Stomach (tissue), 9 donors: ENCODE data around the gene TMEM131. TPM values are rescaled to one million over a fixed set of nuclear protein-coding genes. Genes with fewer than 3 reads are reported as not detected.
A peak's percentile ranks its signal among the peaks of the same experiment; 100 is the strongest.

Source experiments
- DNase-seq, 2 donors: peaks; one replicate each; pipeline versions ENCODE4 v3.0.0 to v3.0.0-alpha.2; 2013 to 2019
- H3K27ac ChIP-seq, 5 donors: fragments of 200-600 bp in 4 of 5; sonication (generic) in 4 of 5; one replicate each; pipeline ENCODE4 v1.5.1; 2013 to 2019; ENCODE audit warnings: mild to moderate bottlenecking in 1 of 5, moderate library complexity in 1 of 5
- H3K27me3 ChIP-seq, 3 donors: fragments of 200-600 bp; sonication (generic); one replicate each; pipeline ENCODE4 v1.5.1; 2017 to 2019; ENCODE audit warnings: mixed run types in 1 of 3
- H3K36me3 ChIP-seq, 4 donors: fragments of 200-600 bp; sonication (generic); 1 replicate in 3 of 4; 2 replicates in 1 of 4; pipeline ENCODE4 v1.5.1; 2016 to 2019
- H3K4me1 ChIP-seq, 4 donors: fragments of 200-600 bp; sonication (generic); one replicate each; pipeline ENCODE4 v1.5.1; 2016 to 2019
- H3K4me3 ChIP-seq, 4 donors: fragments of 200-600 bp; sonication (generic) in 3 of 4; one replicate each; pipeline ENCODE4 v1.5.1; 2016 to 2019; ENCODE audit warnings: mild to moderate bottlenecking in 1 of 4
- H3K9me3 ChIP-seq, 4 donors: fragments of 200-600 bp; sonication (generic); one replicate each; pipeline ENCODE4 v1.5.1; 2016 to 2019
- CTCF ChIP-seq, 7 experiments: fragments of 450-650 bp in 4 of 7; fragments of 200-600 bp in 3 of 7; sonication (generic) in 3 of 7; IDR thresholded peaks; one replicate each; pipeline ENCODE4 v1.5.1; 2016 to 2019; ENCODE audit warnings: antibody characterized with exemption in 7 of 7, control low read depth in 2 of 7, mild to moderate bottlenecking in 1 of 7
- EP300 ChIP-seq: sonication (generic); formaldehyde crosslinking; IDR thresholded peaks from one replicate; pipeline ENCODE4 v1.6.1; 2017; ENCODE audit warnings: antibody characterized with exemption
- POLR2A ChIP-seq, 4 donors: fragments of 450-650 bp; IDR thresholded peaks; one replicate each; pipeline ENCODE4 v1.6.1; 2016; ENCODE audit warnings: antibody characterized with exemption in 4 of 4, control low read depth in 2 of 4, mild to moderate bottlenecking in 1 of 4, moderate library complexity in 1 of 4
- POLR2AphosphoS5 ChIP-seq, 3 donors: sonication (generic); formaldehyde crosslinking; IDR thresholded peaks; one replicate each; pipeline ENCODE4 v1.6.1; 2016; ENCODE audit warnings: antibody characterized with exemption in 3 of 3
- WGBS, 5 donors: extraction: QIAGEN DNeasy Blood & Tissue Kit in 3 of 5; methylation state at CpG; one replicate each; pipeline versions ENCODE4 v1.1.5 to v1.1.7; 2013 to 2018; 5-methylcytosine and 5-hydroxymethylcytosine counted together
- intact Hi-C: fragments of 100-400 bp; cut with DNase I; formaldehyde crosslinking; loops from one replicate; pipeline ENCODE4 v1.15.1; 2023; ENCODE audit warnings: low total_unique reads
- polyA plus RNA-seq, 3 donors: library from polyadenylated mRNA; stranded (reverse); fragments of 200-250 nt; gene quantifications; one replicate each; pipeline ENCODE4 v1.2.3, GENCODE V29; 2013
- total RNA-seq, 5 donors: library from RNA; depleted of rRNA; stranded (reverse); fragments of >200 nt; gene quantifications; one replicate each; pipeline versions ENCODE4 v1.1.0 to v1.2.3, GENCODE V29; 2014 to 2016
- donor health status: healthy with polysubstance abuse.
- donor health status: Bipolar disorder and iron deficiency.
- donor health status: healthy.

Gene TMEM131
- total and polyA plus RNA-seq, 8 donors = 4.4 to 119 (median 43.1) TPM

- no peaks in the 10 kb centered on the region for H3K9me3 ChIP-seq
- peaks cover 47 to 91% (median 87%) of the 10 kb centered on the region in 4 donors for H3K36me3 ChIP-seq
- no peaks in the 10 kb centered on the region for H3K27me3 ChIP-seq
- TF ChIP-seq POLR2AphosphoS5 (IDR thresholded peaks at IDR 0.05) = no peak
- no peak for TF ChIP-seq POLR2A (IDR thresholded peaks at IDR 0.05)
- no peak for TF ChIP-seq CTCF (IDR thresholded peaks at IDR 0.05)
- TF ChIP-seq EP300 = no peak
- no peak overlapping the region for H3K27ac ChIP-seq
- H3K4me1 ChIP-seq = peaks cover 20 to 57% (median 36%) of the 10 kb centered on the region in 4 donors
- H3K4me3 ChIP-seq = no peak overlapping the region
- WGBS, 5 donors = 88 to 93% (median 91%) methylated on average over 20 of the region's 20 CpGs
- intact Hi-C loops = no loop called here
- no peak for DNase-seq
Observed at GRCh38 chr2:97763176-97763845, 232.4 kb downstream of the TMEM131 start.

DNA sequence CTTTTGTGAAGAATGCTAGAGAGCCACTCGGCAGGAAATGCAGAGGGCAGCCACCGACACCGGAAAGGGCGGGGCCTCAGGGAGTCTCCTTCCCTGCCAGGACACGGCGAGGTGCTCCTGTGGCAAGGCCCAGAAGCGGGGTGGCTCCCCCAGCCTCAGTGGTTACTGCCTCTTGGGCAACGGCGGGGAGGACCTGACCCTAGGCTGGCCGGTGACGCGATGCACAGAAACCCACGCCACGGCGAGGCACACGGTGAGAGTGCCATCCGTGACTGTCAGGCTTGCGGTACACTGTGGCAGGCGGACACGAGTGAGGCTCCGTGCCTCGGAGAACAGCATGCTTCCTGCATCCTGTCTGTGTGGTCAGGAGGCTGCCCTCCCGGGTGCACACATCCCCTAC, 234.6 kb downstream of the TMEM131 start:
- intact Hi-C loops = no loop called here
- Histone ChIP-seq H3K27ac (peak overlapping the region; percentile 79 to 82 (median 79)), H3K36me3 (peaks cover 60 to 100% (median 99%) of the 10 kb centered on the region in 4 donors), H3K4me3 (no peak overlapping the region), H3K27me3 (no peaks in the 10 kb centered on the region), H3K9me3 (no peaks in the 10 kb centered on the region), H3K4me1 (peaks cover 20 to 42% (median 31%) of the 10 kb centered on the region in 4 donors)
- 55 to 76% (median 63%) methylated on average over 3 to 23 of the region's 23 CpGs for WGBS, 5 donors
- TF ChIP-seq EP300 (no peak), CTCF (IDR thresholded peaks at IDR 0.05) (no peak), POLR2AphosphoS5 (IDR thresholded peaks at IDR 0.05) (no peak), POLR2A (IDR thresholded peaks at IDR 0.05) (no peak)
- DNase-seq = peak; percentile 32 to 45

DNA sequence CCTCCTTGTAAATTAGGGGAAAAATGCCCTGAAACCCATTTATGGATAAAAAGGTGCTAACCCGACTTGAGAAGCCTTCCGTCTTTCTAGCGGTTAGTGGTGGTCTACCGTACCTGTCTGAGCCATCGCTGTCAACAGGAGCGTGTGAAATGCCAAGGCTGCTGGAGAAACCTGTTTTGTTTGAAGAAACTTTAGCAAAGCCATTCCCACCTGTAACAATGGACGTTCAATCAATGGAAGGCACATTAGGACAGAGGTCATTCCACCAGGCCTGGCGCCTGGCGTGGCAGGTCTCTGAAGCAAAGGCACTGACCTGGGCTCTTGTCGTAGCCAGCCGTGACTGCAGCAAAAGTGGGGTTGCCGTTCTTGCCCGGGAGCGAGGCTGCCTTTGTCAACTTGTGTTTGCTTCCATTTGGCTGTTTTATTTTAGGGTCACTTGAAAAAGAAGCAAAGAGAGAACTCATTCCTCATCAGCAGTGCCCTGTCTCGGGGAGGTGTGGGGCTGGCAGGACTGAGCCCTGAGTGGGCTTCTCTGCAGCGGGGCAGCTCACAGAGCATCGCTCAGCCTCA, 235.2 kb downstream of the TMEM131 start:
- WGBS, 5 donors = 35 to 65% (median 61%) methylated on average over 17 of the region's 17 CpGs
- Histone ChIP-seq H3K4me3 (no peak overlapping the region), H3K9me3 (no peaks in the 10 kb centered on the region), H3K27me3 (no peaks in the 10 kb centered on the region), H3K36me3 (peaks cover 57 to 100% (median 99%) of the 10 kb centered on the region in 4 donors), H3K27ac (peak overlapping the region; percentile 79 to 82 (median 79)), H3K4me1 (peaks cover 20 to 36% (median 31%) of the 10 kb centered on the region in 4 donors)
- DNase-seq = peak; percentile 42 to 62
- TF ChIP-seq POLR2A (IDR thresholded peaks at IDR 0.05) (no peak), EP300 (no peak), POLR2AphosphoS5 (IDR thresholded peaks at IDR 0.05) (no peak), CTCF (IDR thresholded peaks at IDR 0.05) (no peak)
- intact Hi-C loops = no loop called here

GRCh38 chr2:97759727-97760407, 235.9 kb downstream of the TMEM131 start:
- TF ChIP-seq CTCF (IDR thresholded peaks at IDR 0.05) = no peak
- no peak for TF ChIP-seq EP300
- no peak for TF ChIP-seq POLR2AphosphoS5 (IDR thresholded peaks at IDR 0.05)
- TF ChIP-seq POLR2A (IDR thresholded peaks at IDR 0.05) = no peak
- H3K36me3 ChIP-seq = peaks cover 54 to 100% (median 99%) of the 10 kb centered on the region in 4 donors
- DNase-seq = peak; percentile 55 to 73
- no peak overlapping the region for H3K4me3 ChIP-seq
- WGBS, 5 donors = 39 to 62% (median 56%) methylated on average over 9 of the region's 9 CpGs
- peaks cover 20 to 35% (median 31%) of the 10 kb centered on the region in 4 donors for H3K4me1 ChIP-seq
- H3K27me3 ChIP-seq = no peaks in the 10 kb centered on the region
- H3K27ac ChIP-seq = peak overlapping the region; percentile 79 to 82 (median 79)
- no peaks in the 10 kb centered on the region for H3K9me3 ChIP-seq
- intact Hi-C loops = no loop called here
